Testis (tissue), 2 donors: ENCODE data around the gene EXOC8.

ENCODE experiments used
- POLR2A ChIP-seq: fragments of 450-650 bp; IDR thresholded peaks from one replicate; pipeline ENCODE4 v1.6.1; 2017; ENCODE audit warnings: antibody characterized with exemption, mild to moderate bottlenecking, moderate library complexity
- TF ChIP-seq, protein P1 (sequence below), 3 experiments: fragments of 450-650 bp in 2 of 3; fragments of 200-600 bp in 1 of 3; sonication (generic) in 1 of 3; IDR thresholded peaks; one replicate each; pipeline ENCODE4 v1.5.1; 2016 to 2019; ENCODE audit warnings: antibody characterized with exemption in 3 of 3, mild to moderate bottlenecking in 2 of 3, moderate library complexity in 1 of 3

GRCh38 chr1:231318015-231318355 is 19.7 kb downstream of the EXOC8 start:
- no peak for TF ChIP-seq POLR2A
- TF ChIP-seq, protein P1, sequence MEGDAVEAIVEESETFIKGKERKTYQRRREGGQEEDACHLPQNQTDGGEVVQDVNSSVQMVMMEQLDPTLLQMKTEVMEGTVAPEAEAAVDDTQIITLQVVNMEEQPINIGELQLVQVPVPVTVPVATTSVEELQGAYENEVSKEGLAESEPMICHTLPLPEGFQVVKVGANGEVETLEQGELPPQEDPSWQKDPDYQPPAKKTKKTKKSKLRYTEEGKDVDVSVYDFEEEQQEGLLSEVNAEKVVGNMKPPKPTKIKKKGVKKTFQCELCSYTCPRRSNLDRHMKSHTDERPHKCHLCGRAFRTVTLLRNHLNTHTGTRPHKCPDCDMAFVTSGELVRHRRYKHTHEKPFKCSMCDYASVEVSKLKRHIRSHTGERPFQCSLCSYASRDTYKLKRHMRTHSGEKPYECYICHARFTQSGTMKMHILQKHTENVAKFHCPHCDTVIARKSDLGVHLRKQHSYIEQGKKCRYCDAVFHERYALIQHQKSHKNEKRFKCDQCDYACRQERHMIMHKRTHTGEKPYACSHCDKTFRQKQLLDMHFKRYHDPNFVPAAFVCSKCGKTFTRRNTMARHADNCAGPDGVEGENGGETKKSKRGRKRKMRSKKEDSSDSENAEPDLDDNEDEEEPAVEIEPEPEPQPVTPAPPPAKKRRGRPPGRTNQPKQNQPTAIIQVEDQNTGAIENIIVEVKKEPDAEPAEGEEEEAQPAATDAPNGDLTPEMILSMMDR (IDR thresholded peaks at IDR 0.05), result no peak
